GM18867 (cell line): ENCODE measurements around the gene HOTAIR.

Source experiments
- ATAC-seq: cut with Tn5 transposase; IDR thresholded peaks from one replicate; pipeline ENCODE4 v1.9.1; 2021; ENCODE audit warnings: mild to moderate bottlenecking, moderate library complexity; ENCODE audit not compliant: unreplicated experiment

Gene HOTAIR

GRCh38 chr12:54000116-54001114 is 25.7 kb upstream of the HOTAIR start, which contains the start of gene HOXC9:
HOXC9 (plus strand) TSS chr12:54000161; CDS start chr12:54000189, 28 bp downstream.
- no peak for ATAC-seq

DNA sequence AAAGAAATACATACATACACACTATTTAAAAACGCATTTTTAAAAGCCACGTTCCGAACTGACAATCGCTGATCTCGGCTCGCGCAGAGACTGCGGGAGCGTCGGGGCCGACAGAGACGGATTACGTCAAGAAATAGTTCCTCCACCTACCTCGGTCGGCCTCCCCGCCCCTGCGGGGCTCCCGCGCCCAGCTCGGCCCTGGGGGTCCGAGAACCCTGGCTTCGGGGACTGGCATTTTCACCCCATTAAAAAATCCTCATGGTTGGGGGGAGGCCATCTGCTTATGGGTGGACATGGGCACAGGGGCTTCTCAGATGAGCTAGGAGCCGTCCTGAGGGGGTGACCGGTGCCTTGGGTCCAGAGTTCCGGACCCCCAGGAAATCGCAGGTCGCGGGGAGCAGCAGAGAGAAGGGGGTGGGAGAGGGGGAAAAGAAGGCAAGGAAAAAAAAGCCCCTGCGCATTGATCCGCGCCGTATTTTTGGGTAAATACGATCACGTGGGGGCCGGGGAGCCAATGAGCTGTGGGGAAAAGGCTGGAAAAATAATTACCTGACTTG is 24.9 kb upstream of the HOTAIR start:
- no peak for ATAC-seq

- ATAC-seq: no peak
These were observed 24.1 kb upstream of the HOTAIR start for GRCh38 chr12:53998900-53999236.

DNA sequence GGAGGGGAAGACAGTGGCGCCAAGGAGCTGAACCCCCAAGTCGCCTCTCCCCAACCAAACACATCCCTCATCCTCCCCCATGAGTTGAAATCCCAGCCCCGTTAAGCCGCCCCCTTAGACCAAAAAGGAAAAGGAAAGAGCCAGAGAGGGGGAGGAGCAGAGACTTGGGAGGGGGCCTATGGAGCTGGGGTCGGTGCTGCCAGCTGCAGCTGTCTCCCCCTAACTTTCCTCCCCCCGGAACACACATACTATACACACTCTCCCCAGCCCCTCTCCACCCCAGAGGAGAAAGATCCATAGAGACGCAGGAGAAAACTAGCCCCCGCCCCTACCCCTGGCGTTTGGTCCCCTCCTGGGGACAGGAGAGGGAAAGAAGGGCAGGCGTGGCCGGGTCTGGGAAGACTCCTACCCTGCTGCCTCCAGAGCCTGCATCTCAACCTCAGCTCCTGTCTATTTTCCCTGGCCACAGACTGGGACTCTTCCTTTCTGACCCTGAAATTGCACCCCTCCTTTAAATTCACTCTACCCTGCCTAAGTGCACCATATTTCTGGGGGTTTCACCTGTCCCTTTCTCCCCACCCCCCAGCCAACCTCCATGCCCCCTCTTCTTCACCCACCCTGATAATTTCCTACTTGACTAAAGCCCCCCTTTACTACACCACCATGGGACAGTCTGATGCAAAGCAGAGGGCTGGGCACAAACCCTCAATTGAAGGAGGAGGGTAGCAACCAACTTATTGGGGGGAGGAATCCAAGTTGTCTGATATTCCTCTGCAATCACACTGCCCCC is 23.6 kb upstream of the HOTAIR start:
- ATAC-seq: no peak

DNA sequence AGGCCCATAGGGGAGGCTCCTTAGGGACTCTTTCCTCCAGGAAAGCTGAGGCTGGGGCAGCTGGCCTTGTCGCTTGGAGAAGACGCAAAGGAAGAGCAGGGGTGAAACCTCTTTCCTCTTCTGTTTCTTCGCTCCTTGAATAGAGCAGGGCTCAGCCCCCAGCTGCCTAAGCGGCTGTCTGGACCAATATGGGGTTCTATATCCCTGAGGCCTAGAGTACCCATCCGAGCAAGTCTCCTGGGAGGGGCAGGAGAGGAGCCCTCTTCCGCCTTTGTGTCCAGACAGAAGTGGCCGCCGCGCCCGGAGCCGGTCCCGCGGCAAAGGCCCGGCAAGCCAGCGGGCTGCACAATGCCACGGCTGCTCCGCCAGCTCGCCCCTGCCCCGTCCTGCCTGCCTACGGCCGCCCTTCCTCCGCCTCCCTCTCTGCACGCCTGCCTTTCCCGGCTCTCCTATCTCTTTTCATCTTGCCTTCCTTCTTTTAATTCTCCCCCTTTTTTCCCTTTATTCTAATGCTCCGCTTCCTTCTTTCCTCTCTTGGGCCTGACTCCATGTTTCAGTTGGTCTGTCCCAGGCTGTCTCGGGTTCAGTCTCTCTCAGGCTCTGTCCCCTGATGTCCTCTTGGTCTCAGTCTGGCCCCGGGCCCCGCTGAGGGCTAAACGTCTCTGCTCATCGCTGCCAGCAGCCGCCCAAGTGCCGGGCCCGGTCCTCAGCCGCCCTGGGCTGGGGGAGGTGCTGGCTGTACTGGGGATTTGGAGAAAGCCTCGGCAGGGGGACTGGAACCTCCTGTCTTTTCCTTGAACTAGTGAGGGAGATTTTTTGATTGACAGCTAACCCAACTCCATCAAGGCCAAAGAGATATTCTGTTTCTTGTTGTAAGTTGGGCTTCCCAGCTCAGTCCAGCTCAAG is 22.7 kb upstream of the HOTAIR start:
- no peak for ATAC-seq

GRCh38 chr12:53996240-53997203 is 21.8 kb upstream of the HOTAIR start:
- ATAC-seq: no peak

DNA sequence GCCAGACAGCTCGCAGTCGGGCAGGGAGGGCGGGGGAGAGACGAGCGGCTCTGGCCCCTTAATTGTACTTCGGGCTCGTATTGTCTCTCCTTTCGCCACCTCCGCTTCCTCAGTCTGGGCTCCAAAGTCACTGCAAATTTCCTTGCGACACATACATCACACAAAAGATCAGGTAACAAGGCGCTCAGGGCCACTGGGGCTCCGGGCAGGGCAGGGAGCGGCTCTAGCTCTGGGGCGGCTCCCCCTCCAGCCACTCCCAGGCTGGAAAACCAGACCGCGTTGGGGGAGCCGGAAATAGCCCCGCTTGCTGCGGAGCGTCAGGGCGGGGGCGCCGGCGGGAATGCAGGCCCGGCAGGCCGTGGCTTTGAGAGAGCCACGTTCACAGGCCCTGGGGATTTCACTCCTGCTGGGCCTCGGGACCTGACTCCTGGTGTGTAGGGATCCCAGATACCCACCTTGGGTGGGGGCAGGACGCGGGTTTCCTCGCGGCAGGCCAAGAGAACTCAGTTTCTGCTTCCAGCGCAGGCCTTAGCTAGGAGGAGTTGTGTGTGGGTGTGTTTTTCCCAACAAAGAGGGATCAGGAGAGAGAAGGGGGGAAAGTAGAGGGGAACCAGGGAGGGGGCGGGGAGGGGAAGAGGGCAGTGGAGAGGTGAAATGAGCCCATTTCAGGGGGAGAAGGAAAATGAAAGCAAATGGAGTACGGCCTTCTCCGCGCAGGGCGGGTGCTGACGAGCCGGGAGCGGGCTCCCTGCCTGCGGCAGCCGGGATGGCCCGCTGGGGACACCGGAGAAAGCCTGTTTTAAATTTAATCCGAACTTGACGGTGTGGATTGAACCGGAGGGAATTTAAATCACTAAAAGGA is 20.9 kb upstream of the HOTAIR start:
- ATAC-seq: no peak

DNA sequence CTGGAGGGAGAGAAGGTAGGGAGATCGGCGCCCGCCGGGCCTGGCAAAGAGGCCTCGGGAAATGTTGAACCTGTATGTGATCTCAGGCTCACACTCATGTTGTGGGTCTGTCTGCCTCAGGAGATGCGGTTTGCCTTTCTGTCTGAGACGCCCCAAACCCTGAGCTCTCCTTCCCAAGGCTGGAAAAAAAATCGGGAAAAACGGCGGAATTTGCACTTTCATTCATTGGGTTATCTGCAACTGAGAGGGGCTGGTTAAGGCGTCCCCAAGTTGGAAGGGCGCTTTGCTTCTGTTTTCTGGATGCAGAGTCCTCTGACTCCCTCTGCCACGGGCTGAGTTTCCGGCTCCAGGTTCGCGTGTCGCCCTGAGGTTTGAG is 20.2 kb upstream of the HOTAIR start:
- ATAC-seq: no peak

- ATAC-seq: no peak
These were observed 19.7 kb upstream of the HOTAIR start for GRCh38 chr12:53994264-53995001.

GRCh38 chr12:53994009-53994263 is 19.2 kb upstream of the HOTAIR start:
- no peak for ATAC-seq

GRCh38 chr12:53993162-53994008 is 18.6 kb upstream of the HOTAIR start:
- no peak for ATAC-seq

DNA sequence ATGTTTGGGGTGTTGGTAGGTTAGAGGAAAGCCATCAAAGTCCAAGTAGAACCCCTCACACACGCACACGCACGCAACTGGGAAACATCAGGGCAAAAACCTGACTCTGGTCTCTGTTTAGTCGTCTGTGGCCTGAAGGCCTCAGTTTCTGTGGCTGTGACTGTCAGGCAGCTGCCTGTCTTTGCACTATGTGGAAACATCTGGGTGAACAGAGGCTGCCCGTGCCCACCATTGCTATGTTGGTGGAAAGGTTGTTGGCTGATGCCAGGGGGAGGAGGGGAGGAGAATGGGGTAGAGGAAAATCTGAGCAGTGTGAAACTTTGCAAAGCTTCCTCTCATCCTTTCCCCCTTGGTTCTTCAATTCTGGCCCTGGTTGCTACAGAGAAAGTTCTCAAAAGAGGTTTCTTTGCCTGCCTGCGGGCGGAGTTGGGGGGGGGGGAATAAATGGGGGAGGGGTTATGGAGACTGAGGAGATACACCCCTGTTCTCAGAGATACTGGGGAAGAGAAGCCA is 17.7 kb upstream of the HOTAIR start:
- no peak for ATAC-seq

DNA sequence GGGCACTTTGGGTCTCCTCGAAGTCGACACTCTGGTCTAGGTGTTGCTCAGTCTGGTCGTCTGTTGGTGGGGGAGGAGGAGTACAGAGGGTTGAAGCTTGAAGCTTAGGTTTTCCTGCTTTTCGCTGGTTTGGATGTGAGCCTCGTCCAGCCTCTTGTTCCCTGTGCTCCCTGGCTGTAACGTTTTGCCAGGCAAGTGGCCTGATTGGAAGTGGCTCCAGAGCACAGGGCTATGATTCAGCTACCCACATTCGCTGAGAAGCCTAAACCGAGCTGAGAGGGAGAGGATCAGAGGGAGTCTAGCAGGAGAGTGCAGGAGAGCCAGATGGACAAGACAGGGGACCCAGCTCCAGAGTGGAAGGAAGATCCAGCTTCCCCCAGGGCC is 16.3 kb upstream of the HOTAIR start:
- ATAC-seq: no peak

- no peak for ATAC-seq
These were observed 15.7 kb upstream of the HOTAIR start for GRCh38 chr12:53990311-53991076.

DNA sequence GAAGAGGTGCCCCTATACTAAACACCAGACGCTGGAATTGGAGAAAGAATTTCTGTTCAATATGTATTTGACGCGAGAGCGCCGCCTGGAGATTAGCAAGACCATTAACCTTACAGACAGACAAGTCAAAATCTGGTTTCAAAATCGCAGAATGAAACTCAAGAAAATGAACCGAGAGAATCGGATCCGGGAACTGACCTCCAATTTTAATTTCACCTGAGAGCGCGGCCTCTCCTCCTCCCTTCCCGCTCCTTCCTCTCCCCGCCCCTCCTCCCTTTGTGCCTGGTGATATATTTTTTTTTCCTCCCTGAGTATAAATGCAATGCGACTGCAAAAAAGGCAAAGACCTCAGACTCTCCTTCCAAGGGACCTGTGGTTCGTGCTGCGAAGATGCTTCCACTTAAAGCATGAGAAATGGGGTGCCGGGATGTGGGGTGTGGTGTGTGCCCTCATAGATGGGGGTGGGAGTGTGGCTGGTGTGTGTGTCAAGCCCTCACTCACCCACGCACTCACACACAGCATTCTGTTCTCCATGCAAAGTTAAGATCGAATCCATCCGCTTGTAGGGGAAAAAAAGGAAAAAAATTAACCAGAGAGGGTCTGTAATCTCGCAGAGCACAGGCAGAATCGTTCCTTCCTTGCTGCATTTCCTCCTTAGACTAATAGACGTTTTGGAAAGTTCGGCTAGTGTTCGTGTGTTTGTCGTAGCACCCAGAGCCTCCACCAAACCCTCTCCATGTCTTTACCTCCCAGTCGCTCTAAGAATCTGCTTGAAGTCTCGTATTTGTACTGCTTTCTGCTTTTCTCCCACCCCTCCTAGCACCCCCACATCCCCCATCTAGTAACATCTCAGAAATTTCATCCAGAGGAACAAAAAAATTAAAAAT is 14.7 kb upstream of the HOTAIR start:
- ATAC-seq: no peak
